ENCODE data around the gene NR4A3.

DNA sequence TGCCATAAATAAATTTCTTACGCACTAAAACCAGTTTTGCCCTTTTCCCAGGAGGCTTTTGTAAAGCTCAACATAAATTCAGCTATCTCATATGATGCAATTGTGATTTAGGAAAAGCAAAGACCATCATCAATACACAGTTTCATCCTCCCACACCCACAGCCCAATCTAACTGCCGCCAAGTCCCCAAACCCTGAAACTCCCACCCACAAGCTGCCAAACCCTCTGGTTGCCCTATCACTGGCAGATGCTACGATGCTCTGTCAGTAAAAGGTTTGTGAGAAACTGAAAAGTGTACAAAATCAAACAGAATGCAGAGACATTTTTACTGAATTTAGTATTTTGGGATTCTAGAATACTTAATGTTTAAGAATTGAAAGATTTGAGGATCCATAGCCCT lies 42.8 kb upstream of the NR4A3 start:
- TF ChIP-seq LEF1 (IDR thresholded peaks at IDR 0.05; ENCODE audit: borderline replicate concordance): no peak
- no peak for TF ChIP-seq HDGF (IDR thresholded peaks at IDR 0.05; ENCODE audit: borderline replicate concordance)
- TF ChIP-seq TARDBP (IDR thresholded peaks at IDR 0.05): no peak
- TF ChIP-seq, protein P1, sequence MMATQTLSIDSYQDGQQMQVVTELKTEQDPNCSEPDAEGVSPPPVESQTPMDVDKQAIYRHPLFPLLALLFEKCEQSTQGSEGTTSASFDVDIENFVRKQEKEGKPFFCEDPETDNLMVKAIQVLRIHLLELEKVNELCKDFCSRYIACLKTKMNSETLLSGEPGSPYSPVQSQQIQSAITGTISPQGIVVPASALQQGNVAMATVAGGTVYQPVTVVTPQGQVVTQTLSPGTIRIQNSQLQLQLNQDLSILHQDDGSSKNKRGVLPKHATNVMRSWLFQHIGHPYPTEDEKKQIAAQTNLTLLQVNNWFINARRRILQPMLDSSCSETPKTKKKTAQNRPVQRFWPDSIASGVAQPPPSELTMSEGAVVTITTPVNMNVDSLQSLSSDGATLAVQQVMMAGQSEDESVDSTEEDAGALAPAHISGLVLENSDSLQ (IDR thresholded peaks at IDR 0.05): no peak
- TF ChIP-seq SP1 (IDR thresholded peaks at IDR 0.05): no peak
- no peak for TF ChIP-seq FOXK2 (IDR thresholded peaks at IDR 0.05)
- TF ChIP-seq FOXA1 (IDR thresholded peaks at IDR 0.05): no peak
- no peak for TF ChIP-seq ELF4 (IDR thresholded peaks at IDR 0.05)
- no peak for TF ChIP-seq FOXM1 (IDR thresholded peaks at IDR 0.05; ENCODE audit: borderline replicate concordance)
- TF ChIP-seq L3MBTL2 (conservative IDR thresholded peaks at IDR 0.05): no peak
- TF ChIP-seq BHLHE40 (IDR thresholded peaks at IDR 0.05; ENCODE audit: borderline replicate concordance): no peak
- no peak for TF ChIP-seq ARNT (IDR thresholded peaks at IDR 0.05)

All from HEK293T (cell line).